Measurements from ENCODE around the gene UNC5C.

GRCh38 chr4:95411371-95412088, 137.2 kb downstream of the UNC5C start:
- TF ChIP-seq CTCF (IDR thresholded peaks at IDR 0.05) (no peak), POLR2A (IDR thresholded peaks at IDR 0.05) (no peak), EP300 (IDR thresholded peaks at IDR 0.05) (no peak)

Measured in tibial nerve (tissue), 4 donors.